Dedifferentiated amniotic fluid mesenchymal stem cell (primary cell): ENCODE data around the gene MRPL42.

Source experiments
- DNase-seq: peaks from one replicate; pipeline ENCODE4 v3.0.0-alpha.2; 2016; ENCODE audit errors: extremely low spot score

The MRPL42 gene

DNA sequence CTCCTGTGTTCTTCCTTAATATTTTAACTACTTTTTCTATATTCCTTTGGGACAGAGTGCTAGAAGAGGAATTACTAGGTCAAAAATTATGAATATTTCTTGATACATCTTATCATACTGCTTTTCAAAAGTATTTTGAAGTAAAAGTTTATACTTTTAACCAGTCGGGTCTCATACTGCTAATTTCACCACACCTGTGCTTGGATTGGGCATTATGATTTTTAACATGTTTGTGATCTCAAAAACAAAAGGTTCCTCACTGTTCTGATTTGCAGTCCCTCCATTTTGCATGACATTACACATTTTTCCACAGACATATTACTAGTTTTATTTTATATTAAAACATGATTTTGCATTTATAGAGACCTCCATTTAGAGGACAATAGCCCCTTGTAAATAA is 32.9 kb downstream of the MRPL42 start:
- DNase-seq, result no peak

DNA sequence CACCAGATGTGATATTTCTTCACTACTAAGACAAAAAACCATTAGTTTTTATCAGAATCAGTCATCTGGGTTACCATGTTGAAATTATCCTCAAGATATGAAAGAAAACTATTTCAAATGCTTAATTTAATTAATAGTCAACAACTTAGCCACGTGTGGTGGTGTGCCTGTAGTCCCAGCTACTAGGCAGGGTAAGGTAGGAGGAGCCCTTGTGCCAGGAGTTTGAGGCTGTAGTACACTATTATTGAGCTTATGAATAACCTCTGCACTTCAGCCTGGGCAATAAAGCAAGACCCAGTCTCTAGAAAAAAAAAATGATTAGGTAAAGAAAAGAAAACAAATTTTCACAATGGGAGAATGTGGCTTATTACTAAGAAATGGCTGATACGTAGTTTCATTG is 33.4 kb downstream of the MRPL42 start:
- no peak for DNase-seq

DNA sequence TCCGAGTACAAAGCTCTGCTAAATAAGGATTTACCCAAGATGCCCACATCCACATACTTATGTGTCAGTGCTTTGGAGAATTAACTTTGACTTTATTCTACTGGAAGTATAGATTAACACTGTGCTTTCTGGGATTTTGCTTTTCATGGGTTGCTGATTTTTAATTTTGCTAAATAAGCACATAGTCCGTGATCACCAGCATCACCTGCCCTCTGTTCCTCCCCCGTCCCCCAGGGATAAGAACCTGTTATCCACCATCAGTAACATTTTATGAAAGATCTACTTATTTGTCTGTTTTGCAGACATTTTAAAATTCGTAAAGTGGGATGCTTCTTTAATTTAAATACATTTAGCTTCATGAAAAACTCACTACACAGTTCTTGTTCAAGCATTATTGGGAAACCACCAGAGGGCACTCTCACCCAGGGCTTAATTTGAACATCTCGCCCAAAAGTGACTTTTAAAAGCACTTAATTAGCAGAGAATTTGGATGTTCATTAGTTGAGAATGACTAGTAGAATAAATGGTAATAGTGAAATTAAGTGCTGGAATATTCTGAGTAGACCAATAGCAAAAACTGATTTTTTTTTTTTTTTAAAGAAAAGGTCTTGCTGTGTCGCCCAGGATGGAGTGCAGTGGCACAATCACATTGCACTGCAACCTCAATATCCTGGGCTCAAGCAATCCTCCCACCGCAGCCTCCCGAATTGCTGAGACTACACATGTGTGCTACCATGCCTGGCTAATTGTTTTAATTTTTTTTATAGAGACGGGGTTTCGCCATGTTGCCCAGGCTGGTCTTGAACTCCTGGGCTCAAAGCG is 35.7 kb downstream of the MRPL42 start:
- DNase-seq, result peak; percentile 47

GRCh38 chr12:93507165-93507564 is 39.9 kb downstream of the MRPL42 start:
- DNase-seq, result no peak

- no peak for DNase-seq
Measured at GRCh38 chr12:93509506-93509905, 42.2 kb downstream of the MRPL42 start.

DNA sequence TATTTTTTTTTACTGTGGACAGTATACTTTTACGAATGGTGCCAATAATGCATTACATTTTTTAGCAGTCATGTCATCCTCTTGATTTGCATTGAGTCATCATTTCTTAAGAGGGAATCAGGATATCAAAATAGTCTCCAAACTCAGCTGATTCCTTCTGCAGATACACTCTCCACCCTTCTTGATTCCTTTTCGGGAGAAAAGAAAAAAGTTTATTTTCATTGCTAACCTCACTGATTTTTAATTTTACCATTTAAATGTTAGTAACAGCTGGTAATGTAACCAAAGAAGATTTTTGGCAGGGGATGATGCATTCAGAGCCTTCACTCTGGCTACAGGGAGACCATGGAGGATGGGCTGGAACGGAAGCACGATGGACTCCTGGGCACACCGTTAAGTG is 47.5 kb downstream of the MRPL42 start:
- DNase-seq, result peak; percentile 54

DNA sequence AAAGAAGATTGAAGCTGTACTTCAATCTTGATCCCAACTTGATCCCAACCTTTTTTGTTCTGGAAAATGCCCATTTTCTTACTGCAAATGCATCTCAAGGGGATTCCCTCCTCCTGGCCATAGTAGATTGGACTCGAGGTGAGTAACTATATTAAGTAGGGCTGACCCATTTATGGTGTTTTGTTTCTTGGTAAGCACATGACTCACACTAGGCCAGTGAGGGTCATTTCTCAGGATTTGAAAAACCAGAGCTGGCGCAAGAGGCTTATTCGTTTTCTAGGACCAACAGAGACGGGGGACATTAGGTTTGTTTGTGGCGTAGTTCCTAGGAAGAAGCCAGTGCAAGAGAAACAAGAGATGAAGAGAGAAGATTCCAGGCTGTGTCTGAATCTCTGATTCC is 51.4 kb downstream of the MRPL42 start:
- DNase-seq, result no peak

- no peak for DNase-seq
Measured at GRCh38 chr12:93519859-93520258, 52.5 kb downstream of the MRPL42 start.

GRCh38 chr12:93520454-93520853 is 53.1 kb downstream of the MRPL42 start:
- DNase-seq, result no peak

DNA sequence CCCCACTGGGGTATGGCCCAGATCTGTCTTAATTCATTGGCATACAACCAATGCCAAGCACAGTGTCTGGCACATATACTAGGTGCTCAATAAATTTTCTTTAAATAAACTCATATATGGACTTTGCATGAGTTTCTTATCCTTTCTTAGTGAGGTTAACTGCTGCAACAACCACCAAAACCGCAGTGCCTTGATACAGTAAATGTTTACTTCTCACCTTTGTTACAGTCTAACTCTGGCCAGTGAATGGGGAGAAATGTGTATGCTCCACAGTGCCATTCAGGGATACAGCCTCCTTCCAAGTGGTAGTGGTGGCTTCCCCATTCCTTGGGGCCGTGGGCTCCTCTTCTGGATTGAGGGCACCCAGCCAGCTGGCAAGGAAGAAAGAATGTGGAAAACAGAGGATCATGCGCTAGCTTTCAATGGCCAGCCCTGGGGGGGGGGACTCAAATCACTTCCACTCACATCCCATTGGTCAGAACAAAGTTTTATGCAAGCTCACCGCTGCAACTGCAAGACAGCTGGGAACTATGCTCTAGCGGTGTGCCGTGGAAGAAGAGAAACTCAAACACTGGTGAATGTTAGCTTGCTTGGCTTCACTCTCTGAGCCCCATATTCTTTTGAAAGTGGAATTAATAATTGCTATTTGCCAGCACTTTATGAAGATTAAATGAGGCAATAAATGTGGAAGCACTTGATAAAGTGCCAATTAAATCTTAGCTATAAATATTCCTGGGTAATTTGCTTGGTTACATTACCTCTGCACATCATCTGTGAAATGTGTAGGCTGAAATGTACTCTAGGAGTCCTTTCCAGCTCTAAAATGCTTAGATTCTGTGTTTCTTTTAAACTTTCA is 54.1 kb downstream of the MRPL42 start:
- no peak for DNase-seq

GRCh38 chr12:93524386-93525133 is 57.2 kb downstream of the MRPL42 start:
- no peak for DNase-seq

DNA sequence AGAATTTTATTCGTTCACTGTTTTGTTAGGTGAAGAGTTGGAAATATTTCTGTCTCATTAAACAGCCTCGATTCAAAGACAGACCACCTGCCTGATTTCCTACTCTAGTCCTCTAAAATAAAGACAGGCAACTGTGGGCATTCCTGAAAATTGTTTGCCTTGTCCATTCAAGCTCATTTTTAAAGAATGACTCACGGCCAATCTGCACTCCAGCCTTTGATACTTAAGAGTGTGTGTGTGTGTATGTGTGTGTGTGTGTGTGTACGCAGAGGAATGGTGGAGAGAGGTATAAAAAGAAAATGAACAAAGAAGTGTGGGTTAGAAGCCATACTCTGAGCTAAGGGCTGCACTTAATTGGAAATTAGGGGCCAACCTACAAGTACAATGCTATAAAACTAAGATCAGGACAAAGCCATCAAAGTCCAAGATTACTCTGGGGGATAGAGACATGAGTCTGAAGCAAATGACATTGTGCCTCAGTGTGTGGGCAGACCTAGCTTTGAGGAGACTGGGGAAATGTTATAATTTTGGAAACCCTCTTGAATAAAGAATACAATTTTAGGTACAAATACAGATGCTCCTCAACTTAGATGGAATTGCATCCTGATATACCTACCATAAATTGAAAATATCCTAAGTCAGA is 59.6 kb downstream of the MRPL42 start:
- DNase-seq, result peak; percentile 90

DNA sequence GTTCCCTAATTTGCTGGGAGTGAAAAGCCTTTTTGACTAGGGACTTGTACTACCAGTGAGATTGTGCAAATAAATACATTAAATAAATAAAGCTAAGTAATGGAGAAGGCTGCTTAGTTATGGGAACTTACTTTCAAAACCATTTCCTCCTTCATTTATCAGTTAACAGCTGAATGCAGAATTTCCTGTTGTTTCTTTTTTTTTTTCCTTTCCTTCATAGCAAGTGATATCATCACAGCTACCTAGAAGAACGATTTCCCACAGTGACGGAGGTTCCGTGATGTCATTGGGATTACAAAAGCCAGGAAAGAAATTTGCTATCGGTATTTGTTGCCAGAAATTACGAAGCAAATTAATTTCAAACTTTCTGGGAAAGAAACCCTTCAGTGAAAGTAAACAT is 63.0 kb downstream of the MRPL42 start:
- DNase-seq, result no peak

DNA sequence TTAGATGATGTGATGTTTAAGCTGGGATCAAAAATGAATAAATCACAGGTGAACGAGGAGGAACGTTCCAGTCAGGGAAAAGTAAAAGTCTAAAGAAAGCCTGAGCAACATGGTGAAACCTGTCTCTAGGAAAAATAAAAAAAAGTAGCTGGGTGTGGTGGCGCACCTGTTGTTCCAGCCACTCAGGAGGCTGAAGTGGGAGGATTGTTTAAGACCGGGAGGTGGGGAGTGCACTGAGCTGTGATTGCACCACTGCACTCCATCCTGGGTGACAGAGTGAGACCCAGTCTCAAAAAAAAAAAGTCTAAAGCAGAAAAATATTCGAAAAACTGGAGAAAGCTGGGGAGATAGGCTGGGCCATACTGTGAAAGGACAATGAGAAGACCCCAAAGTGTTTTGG is 66.0 kb downstream of the MRPL42 start:
- DNase-seq, result no peak

DNA sequence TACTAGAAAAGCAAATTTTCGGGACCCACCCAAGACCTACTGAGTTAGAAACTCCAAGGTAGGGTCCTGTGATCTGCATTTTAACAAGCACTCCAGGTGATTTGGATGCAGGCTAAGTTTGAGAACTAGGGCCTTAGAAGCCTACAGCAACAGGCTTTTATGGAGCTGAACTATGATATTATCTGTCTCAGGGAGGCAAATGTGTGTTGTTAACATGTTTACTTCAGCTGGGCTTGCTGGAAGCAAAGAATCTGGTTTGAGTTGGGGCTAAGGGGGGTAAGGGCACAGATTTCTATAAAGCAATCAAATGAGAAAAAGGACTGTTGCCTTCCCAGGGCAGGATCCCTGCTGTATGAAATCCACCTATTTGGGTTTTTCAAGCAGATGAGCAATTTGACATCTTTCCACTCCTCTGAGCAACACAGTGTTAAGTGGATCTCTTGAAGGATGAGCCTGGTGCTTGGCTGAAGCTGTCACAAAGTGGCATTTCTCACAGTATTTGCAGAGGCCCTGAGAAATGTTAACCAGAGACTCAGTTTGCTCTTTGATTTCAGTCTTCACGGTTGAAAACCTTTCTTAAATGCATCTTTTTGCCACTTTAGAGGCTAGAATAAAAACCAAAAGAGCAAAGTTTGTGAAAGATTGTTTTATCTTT is 68.9 kb downstream of the MRPL42 start:
- no peak for DNase-seq

DNA sequence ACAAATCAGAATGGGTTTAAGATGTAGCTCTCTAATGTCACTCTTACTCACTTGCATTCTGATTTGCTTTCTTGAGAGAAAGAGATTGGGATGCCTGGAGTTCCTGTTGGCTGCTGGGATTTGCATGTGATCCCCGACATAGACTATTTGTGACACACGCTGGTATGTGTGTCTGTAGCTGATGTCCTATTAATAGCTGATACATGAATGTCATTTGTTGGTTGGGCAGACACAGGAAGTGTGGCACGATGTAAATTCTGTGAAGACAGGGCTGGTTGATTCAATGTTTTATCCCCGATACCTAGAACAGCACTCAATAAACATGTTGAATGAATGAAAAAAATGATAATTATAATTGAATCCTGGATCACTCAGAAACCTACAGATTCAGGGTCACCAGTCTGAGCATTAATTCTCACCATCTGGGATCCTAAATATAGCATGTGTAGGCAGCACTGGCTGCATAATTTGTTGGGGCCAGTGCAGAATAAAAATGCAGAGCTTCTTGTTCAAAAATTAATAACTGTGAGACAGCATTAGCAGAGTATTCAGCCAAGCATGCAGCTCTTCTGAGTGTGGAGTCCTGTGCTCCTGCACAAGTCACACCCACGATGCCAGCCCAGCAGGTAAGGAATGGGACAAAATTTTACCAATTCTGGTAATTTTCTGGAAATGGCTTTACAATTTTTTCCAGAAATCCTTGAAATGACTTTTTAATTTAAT is 69.6 kb downstream of the MRPL42 start:
- DNase-seq, result no peak

GRCh38 chr12:93537769-93538168 is 70.5 kb downstream of the MRPL42 start:
- DNase-seq, result no peak

DNA sequence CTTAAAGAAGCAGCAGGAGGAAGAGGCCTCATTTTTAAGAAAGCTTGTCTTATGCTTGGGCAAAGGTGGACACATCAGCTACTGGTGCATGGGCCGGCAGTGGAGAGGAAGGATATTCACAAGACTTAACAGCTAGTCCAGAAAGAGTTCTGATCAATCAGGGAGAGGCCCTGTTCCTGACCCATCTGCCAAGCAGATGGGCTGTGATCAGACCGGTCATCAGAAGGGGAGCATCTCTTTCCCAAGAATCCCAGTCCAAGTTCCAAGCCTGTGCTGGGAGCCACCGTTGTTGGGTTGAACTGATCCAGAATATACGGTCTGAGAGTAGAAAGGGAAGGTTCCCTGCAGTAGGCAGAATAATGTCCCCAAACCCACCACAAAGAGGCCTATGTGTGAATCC is 72.5 kb downstream of the MRPL42 start:
- DNase-seq, result no peak

DNA sequence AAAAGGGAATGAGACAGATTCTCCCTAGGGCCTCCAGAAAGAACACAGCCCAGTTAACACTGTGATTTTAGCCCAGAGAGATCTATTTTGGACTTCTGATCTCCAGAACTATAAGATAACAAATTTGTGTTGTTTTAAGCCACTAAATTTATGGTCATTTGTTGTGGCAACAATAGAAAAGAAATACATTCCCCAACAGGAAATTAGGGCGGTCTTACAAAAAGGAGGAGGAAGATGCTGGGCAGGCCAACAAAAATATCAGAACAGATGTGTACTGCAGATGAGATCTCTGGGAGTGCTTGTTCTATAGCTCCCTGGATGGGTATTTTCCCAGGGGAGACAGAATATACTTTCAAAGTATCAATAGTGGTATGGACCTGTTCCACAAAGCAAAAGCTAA is 73.2 kb downstream of the MRPL42 start:
- no peak for DNase-seq

GRCh38 chr12:93541578-93542225 is 74.4 kb downstream of the MRPL42 start:
- no peak for DNase-seq
